Esophagus squamous epithelium (tissue), 5 donors: ENCODE results near the gene NTNG2. TPM values are rescaled to one million over a fixed set of nuclear protein-coding genes. Genes with fewer than 3 reads are reported as not detected.

Source experiments
- DNase-seq: peaks from one replicate; lab custom pipeline; 2025; lab: John Stamatoyannopoulos, UW
- H3K27ac ChIP-seq, 4 donors: fragments of 200-600 bp; sonication (generic); one replicate each; pipeline ENCODE4 v1.5.1; 2016 to 2019; ENCODE audit warnings: mild to moderate bottlenecking in 1 of 4
- H3K27me3 ChIP-seq, 4 donors: fragments of 200-600 bp; sonication (generic); 1 replicate in 3 of 4; 2 replicates in 1 of 4; pipeline versions ENCODE4 v1.5.1 to v1.6.0; 2017 to 2021; ENCODE audit warnings: antibody characterized with exemption in 1 of 4
- H3K36me3 ChIP-seq, 3 donors: fragments of 200-600 bp; sonication (generic); one replicate each; pipeline ENCODE4 v1.5.1; 2016 to 2019
- H3K4me1 ChIP-seq, 3 donors: fragments of 200-600 bp; sonication (generic); one replicate each; pipeline ENCODE4 v1.5.1; 2017 to 2019
- H3K4me3 ChIP-seq, 4 donors: fragments of 200-600 bp; sonication (generic); 1 replicate in 3 of 4; 2 replicates in 1 of 4; pipeline ENCODE4 v1.5.1; 2016 to 2019; ENCODE audit warnings: mild to moderate bottlenecking in 2 of 4, moderate library complexity in 1 of 4
- H3K9me3 ChIP-seq, 3 donors: fragments of 200-600 bp; sonication (generic); one replicate each; pipeline ENCODE4 v1.5.1; 2016 to 2019
- POLR2A ChIP-seq, 4 donors: fragments of 450-650 bp; IDR thresholded peaks; one replicate each; pipeline ENCODE4 v1.6.1; 2017; ENCODE audit warnings: antibody characterized with exemption in 4 of 4, mild to moderate bottlenecking in 4 of 4, moderate library complexity in 3 of 4
- WGBS, 2 donors: methylation state at CpG; one replicate each; pipeline ENCODE4 v1.1.5; 2018; 5-methylcytosine and 5-hydroxymethylcytosine counted together
- intact Hi-C: fragments of 100-400 bp; cut with DNase I; formaldehyde crosslinking; loops from one replicate; pipeline ENCODE4 v1.15.0; 2022
- total RNA-seq, 4 donors: library from RNA; depleted of rRNA; stranded (reverse); fragments of >200 nt; gene quantifications; one replicate each; pipeline ENCODE4 v1.1.0, GENCODE V29; 2016
- TF ChIP-seq, protein P1 (sequence below), 6 experiments: fragments of 450-650 bp in 4 of 6; fragments of 200-600 bp in 2 of 6; sonication (generic) in 2 of 6; IDR thresholded peaks; one replicate each; pipeline ENCODE4 v1.5.1; 2016 to 2019; ENCODE audit warnings: antibody characterized with exemption in 6 of 6, mild to moderate bottlenecking in 4 of 6, moderate library complexity in 4 of 6
- donor health status: DM: yes; HTN: yes; CAD: no.

The NTNG2 gene
- total RNA-seq, 4 donors from 2014 or later, result 0.08 to 0.95 (median 0.29) TPM

GRCh38 chr9:132293145-132293721 lies 131.4 kb downstream of the NTNG2 start:
- intact Hi-C loops, result no loop called here
- no peak overlapping the region for H3K4me3 ChIP-seq
- H3K9me3 ChIP-seq, result no peaks in the 10 kb centered on the region
- no peak for DNase-seq
- H3K36me3 ChIP-seq, result peaks cover 13 to 99% (median 22%) of the 10 kb centered on the region in 3 donors
- 83 to 90% methylated on average over 9 to 12 of the region's 13 CpGs for WGBS, 2 donors
- no peaks in the 10 kb centered on the region for H3K27me3 ChIP-seq
- H3K4me1 ChIP-seq, result no peaks in the 10 kb centered on the region
- H3K27ac ChIP-seq, result no peak overlapping the region
- TF ChIP-seq, protein P1, sequence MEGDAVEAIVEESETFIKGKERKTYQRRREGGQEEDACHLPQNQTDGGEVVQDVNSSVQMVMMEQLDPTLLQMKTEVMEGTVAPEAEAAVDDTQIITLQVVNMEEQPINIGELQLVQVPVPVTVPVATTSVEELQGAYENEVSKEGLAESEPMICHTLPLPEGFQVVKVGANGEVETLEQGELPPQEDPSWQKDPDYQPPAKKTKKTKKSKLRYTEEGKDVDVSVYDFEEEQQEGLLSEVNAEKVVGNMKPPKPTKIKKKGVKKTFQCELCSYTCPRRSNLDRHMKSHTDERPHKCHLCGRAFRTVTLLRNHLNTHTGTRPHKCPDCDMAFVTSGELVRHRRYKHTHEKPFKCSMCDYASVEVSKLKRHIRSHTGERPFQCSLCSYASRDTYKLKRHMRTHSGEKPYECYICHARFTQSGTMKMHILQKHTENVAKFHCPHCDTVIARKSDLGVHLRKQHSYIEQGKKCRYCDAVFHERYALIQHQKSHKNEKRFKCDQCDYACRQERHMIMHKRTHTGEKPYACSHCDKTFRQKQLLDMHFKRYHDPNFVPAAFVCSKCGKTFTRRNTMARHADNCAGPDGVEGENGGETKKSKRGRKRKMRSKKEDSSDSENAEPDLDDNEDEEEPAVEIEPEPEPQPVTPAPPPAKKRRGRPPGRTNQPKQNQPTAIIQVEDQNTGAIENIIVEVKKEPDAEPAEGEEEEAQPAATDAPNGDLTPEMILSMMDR (IDR thresholded peaks at IDR 0.05), result no peak
- TF ChIP-seq POLR2A (IDR thresholded peaks at IDR 0.05), result no peak

Other genes starting within 250 kb of the NTNG2 start
- gene MED27, start 82.2 kb upstream of the NTNG2 start, total RNA-seq, result 10 to 100 TPM; 10.6 to 20.0 (median 17.6) TPM
- 10 to 100 TPM; 22.4 to 56.3 (median 33.0) TPM for gene SETX, start 192.9 kb downstream of the NTNG2 start, total RNA-seq
- gene TTF1, start 244.8 kb downstream of the NTNG2 start, total RNA-seq, result 10 to 100 TPM in 1 of 4 donors, 1 to 10 TPM in 3; 4.4 to 14.9 (median 8.1) TPM
- not detected for gene CFAP77, start 248.2 kb downstream of the NTNG2 start, total RNA-seq